Erythroblast (primary cell): Measurements from ENCODE around the gene GDF11.

Experiments used
- GATA1 ChIP-seq: IDR thresholded peaks from 2 replicates; pipeline ENCODE4 v1.6.1; 2011; ENCODE audit warnings: low read depth, mild to moderate bottlenecking, control low read depth, low read length, moderate library complexity
- POLR2A ChIP-seq: IDR thresholded peaks from 2 replicates; pipeline ENCODE4 v1.6.1; 2011; ENCODE audit warnings: mild to moderate bottlenecking, low read length

DNA sequence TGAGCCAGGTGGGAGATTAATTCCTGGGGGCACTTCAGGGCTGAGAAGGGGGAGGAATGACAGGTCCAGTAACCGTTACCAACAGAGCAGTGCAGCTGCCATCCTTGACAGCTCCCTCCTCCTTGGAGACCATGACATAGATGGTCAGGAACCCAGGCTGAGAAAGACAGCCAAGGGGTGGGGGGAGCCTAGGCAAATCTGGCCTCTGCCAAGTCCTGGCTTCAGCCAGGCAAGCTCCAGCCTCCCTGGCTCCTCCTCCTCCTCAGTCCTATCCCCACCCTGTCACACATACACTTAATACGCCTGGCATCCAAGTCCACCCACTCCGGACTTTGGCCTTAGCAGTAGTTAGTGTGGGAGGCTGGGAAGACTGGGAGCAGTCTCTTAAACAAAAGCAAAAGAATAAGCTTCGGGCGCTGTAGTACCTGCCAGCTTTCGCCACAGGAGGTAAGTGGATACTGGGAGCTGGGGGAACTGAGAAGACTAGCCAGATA, 22.8 kb upstream of the GDF11 start, which contains the start of gene RDH5:
- TF ChIP-seq GATA1 (no peak), POLR2A (no peak)
